Suppressor macrophage (primary cell): ENCODE measurements around the gene SOX13.

ENCODE experiments used
- DNase-seq, 4 experiments: peaks; one replicate each; pipeline ENCODE4 v3.0.0-alpha.2; 2020 to 2022

Gene SOX13

GRCh38 chr1:204132718-204133117 lies 59.8 kb downstream of the SOX13 start:
- DNase-seq, result no peak

- no peak for DNase-seq
These were observed 61.2 kb downstream of the SOX13 start for GRCh38 chr1:204134103-204134502.

GRCh38 chr1:204136814-204137213 lies 63.9 kb downstream of the SOX13 start:
- no peak for DNase-seq

GRCh38 chr1:204139088-204139487 lies 66.2 kb downstream of the SOX13 start:
- no peak for DNase-seq

GRCh38 chr1:204139952-204140351 lies 67.0 kb downstream of the SOX13 start:
- DNase-seq, result no peak

- no peak for DNase-seq
These were observed 68.2 kb downstream of the SOX13 start for GRCh38 chr1:204141131-204141530.

- DNase-seq, result no peak
These were observed 69.4 kb downstream of the SOX13 start for GRCh38 chr1:204142032-204142974.

GRCh38 chr1:204143276-204144041 lies 70.5 kb downstream of the SOX13 start:
- DNase-seq, result no peak

- no peak for DNase-seq
These were observed 72.2 kb downstream of the SOX13 start for GRCh38 chr1:204145033-204145504.

- no peak for DNase-seq
These were observed 73.4 kb downstream of the SOX13 start for GRCh38 chr1:204146309-204146708.

- DNase-seq, result no peak
These were observed 74.0 kb downstream of the SOX13 start for GRCh38 chr1:204146965-204147364.

GRCh38 chr1:204147406-204148383 lies 74.8 kb downstream of the SOX13 start:
- DNase-seq, result no peak

GRCh38 chr1:204149107-204149506 lies 76.2 kb downstream of the SOX13 start:
- DNase-seq, result no peak

GRCh38 chr1:204149635-204150565 lies 77.0 kb downstream of the SOX13 start:
- DNase-seq, result no peak

GRCh38 chr1:204150702-204151551 lies 78.0 kb downstream of the SOX13 start:
- DNase-seq, result no peak

- peak; percentile 31 to 55 (median 48) for DNase-seq
These were observed 78.8 kb downstream of the SOX13 start, which contains the start of gene ETNK2 for GRCh38 chr1:204151552-204152309. Gene ETNK2, minus strand, starts transcription at chr1:204152044. Its CDS starts 192 bp downstream, at chr1:204151852.

GRCh38 chr1:204152310-204153044 lies 79.6 kb downstream of the SOX13 start:
- no peak for DNase-seq

- DNase-seq, result no peak
These were observed 80.8 kb downstream of the SOX13 start for GRCh38 chr1:204153667-204154066.
